GM15510 (cell line): ENCODE data around the gene VSTM2B.

Experiments
- POLR2A ChIP-seq: IDR thresholded peaks from 3 replicates; pipeline ENCODE4 v1.6.1; 2011; ENCODE audit warnings: borderline replicate concordance; ENCODE audit not compliant: insufficient read length; ENCODE audit errors: extremely low read depth

Gene VSTM2B

GRCh38 chr19:29539131-29539530 is 13.3 kb downstream of the VSTM2B start:
- TF ChIP-seq POLR2A, result no peak

- no peak for TF ChIP-seq POLR2A
These were observed 13.9 kb downstream of the VSTM2B start for GRCh38 chr19:29539670-29540069.

DNA sequence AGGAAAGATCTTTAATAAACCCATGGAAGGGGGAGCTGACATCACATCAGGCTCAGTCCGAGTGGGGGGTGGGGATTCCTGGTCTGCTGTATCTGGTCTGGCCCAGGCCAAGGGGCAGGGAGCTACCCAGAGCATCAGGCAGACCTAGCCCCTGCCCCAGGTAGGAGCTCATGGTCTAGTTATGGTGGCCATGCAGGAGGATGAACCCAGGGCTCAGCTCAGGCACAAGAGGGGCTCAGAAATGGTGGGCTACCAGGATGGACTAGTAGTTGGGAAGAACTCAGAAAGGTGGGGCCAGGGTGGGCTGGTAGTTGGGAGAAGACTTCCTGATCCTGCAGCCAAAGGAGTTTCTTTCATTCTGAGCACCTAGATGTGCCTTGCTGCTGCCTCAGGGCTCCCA is 14.3 kb downstream of the VSTM2B start:
- TF ChIP-seq POLR2A, result no peak

- no peak for TF ChIP-seq POLR2A
These were observed 15.9 kb downstream of the VSTM2B start for GRCh38 chr19:29541473-29542253.

DNA sequence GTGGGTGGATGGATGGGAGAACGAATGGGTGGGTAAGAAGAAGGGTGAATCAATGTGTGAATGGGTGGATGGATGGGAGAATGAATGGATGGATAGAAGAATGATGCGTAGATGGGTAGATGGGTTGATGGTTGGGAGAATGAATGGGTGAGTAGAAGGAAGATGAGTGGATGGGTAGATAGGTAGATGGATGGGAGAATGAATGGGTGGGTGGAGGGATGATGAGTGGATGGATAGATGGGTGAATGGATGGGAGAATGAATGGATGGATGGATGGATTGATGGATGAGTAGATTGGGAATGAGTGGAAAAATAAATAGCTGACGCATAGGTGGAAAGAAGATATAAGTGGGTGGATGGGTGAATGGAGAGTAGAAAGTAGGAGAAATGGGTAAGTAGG is 16.5 kb downstream of the VSTM2B start:
- no peak for TF ChIP-seq POLR2A

- TF ChIP-seq POLR2A, result no peak
These were observed 17.0 kb downstream of the VSTM2B start for GRCh38 chr19:29542776-29543175.

DNA sequence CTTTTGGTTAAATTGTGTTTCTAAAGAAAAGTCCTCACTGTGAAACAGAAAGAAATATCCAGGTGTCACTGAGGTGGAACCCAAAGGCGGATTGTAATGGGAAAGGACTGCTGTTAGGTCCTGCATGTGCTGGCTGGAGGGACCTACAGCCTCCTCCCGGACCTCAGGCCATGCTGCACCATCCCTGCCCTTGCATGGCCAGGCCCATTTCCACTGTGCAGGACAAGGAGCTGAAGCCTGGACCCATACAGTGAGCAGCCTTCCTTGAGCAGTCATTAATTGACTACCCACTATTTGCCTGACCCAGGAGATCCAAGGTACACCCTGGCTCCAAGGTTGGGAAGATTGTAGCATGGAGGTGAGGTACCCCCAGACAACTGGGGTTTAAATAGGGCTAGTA is 17.6 kb downstream of the VSTM2B start:
- no peak for TF ChIP-seq POLR2A

DNA sequence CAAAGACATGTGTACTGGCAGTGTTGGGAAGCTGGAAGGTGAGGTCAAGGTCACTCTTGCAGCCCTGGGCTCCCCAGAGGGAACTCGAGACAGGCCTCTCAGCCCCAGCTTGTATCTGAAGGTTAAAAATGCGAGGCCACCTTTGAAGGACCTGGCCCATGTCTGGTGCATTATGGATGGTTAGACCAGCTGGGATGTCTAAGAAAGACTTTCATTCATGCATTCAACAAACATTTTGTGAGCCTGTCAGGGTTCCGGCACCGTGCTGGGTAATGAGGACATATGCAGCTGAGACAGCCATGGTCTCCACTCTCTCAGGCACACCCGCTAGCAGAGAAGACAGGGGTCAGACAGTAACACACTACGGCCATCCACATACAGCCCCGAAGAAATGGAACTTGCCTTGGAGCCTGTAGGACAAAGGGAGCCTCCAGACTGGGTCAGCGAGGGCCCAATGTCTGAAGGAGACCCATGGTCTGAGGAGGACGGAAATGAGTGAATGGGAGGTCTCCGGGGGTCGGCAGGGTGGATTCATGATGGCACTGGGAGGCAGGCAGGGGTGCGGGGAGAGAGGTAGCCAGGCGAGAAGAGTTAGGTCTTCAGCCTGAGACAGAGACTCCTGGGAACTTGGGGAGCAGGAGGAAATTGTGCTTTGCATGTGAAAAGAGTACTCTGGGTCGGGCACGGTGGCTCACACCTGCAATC is 19.0 kb downstream of the VSTM2B start:
- no peak for TF ChIP-seq POLR2A

DNA sequence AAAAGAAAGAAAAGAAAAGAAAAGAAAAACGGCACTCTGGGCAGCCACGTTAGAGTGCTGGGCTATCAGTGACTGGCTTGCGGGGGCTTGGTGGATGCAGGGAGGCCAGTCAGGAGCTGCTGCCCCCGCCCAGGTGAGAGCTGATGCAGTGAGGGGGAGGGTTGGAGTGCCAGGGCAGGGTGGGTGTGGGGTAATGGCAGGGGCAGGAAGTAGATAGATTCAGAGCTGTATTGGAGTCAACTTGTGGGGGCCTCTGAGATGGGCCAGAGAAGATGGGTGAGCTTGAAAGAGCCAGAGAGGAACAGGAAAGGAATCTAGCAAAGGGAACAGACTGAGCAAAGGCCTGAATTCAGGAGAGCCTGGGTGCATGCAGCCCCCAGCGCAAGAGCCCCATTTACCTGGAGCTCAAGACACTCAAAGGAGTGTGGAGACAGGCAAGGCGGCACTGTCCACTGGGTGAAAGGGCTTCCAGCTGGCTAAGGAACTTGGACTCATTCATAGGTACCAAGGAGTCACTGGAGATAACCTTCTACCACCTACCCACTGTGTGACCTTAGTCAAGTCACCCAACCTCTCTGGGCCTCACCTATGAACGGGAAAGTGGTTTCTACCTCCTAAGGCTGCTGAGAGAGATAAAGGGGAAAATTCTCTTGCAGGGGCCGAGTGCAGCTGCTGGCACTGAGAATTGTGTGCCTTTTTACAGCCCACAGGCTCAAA is 20.2 kb downstream of the VSTM2B start:
- TF ChIP-seq POLR2A, result no peak

DNA sequence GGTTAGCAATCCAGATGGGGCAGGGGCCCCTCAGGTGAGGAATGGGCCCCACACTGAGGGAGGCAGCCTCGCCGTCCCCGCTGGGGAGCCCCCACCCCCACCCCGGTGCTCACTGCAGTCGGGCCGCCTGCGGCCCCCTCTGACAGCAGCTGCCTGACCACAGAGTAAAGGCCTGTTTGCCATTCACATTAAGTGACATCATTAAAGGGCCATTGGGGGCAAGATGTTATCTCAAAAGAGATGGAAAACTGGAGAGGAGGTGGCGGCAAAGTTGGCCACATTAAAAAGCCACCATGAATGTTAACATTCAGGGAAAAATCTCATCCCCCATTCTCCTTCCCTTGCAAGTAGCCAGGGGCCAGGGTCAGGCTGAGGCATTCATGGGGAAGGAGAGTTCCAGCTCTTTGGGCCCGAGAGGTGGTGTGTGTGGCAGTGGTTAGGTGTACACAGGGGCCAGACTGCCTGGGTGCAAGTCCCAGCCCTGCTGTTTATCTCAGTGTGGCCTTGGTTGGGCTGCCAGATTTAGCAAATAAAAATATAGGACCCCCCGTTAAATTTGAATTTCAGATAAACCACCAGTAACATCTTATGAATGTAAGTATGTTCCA is 20.9 kb downstream of the VSTM2B start:
- TF ChIP-seq POLR2A, result no peak

DNA sequence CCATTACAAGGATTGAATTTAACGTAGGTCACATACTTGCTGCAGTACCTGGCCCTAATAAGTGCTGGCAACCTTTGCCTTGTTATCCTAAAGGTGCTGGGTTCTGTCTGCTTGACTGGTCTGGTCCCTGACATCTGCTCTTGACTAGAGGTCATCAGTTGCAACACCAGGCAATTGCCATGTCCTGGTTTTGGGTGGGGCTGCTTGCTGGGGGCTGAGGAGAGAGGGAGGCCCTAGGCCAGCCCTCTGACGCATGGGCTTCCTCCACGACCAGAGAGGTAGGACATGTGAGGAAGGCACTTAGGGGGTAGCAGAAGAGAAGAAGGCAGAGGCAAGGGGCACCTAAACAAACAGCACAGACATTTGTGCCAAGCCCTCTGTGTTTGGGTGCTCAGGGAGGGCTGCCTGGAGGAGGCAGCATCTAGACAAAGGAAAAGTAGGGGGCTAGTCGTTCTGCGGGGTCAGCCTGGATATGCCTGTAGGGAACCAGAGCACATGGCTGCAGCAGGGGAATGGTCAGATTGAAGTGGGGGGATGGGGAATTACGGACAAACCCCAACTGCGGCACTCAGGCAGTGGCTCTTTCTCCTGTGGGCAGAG is 21.7 kb downstream of the VSTM2B start:
- no peak for TF ChIP-seq POLR2A

GRCh38 chr19:29547981-29548380 is 22.2 kb downstream of the VSTM2B start:
- TF ChIP-seq POLR2A, result no peak

GRCh38 chr19:29548483-29549085 is 22.8 kb downstream of the VSTM2B start:
- no peak for TF ChIP-seq POLR2A
